DMS53 treated with DMSO at 0.1 percent for 48 hours (cell line): ENCODE measurements around the gene COX7A1.
"Not testable (repeated sequence)": the region's sequence is repeated elsewhere in the genome, so short reads cannot be mapped to it uniquely, and the experiment has no call there.

Experiments used
- DNase-seq: peaks from one replicate; lab custom pipeline; 2025; ENCODE audit not compliant: unreplicated experiment; lab: John Stamatoyannopoulos, UW

Gene COX7A1

GRCh38 chr19:36152352-36153091 lies at the start of gene COX7A1:
COX7A1 (minus strand) TSS chr19:36152447; CDS start chr19:36152407, 40 bp downstream.
- no peak for DNase-seq

- no peak for DNase-seq
Observed at GRCh38 chr19:36201684-36202083, 49.4 kb upstream of the COX7A1 start.

DNA sequence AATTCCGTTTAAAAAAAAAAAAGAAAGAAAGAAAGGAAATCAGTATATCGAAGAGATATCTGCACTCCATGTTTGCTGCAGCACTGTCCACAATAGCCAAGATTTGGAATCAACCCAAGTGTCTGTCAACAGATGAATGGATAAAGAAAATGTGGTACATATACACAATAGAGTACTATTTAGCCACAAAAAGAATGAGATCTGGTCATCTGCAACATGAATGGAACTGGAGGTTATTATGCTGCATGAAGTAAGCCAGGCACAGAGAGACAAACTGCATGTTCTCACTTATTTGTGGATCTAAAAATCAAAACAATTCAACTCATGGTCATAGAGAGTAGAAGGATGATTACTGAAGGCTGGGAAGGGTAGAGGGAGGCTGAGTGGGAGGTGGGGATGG lies 45.9 kb upstream of the COX7A1 start:
- no peak for DNase-seq

DNA sequence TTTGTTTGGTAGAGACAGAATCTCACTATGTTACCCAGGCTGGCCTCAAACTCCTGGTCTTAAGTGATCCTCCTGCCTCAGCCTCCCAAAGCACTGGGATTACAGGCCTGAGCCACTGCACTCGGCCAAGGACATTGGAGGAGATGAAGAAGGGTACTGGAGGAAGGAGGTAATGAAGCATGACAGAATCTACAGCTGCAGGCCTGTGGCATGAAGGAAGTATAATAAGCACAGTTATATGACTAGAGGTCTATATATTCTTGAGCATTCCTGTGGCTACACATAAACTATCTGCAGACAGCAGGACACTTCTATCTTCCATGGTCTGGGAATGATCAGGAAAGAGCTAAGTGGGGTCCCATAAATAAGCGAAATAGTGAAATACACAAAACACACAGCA lies 44.0 kb upstream of the COX7A1 start:
- DNase-seq: no peak

DNA sequence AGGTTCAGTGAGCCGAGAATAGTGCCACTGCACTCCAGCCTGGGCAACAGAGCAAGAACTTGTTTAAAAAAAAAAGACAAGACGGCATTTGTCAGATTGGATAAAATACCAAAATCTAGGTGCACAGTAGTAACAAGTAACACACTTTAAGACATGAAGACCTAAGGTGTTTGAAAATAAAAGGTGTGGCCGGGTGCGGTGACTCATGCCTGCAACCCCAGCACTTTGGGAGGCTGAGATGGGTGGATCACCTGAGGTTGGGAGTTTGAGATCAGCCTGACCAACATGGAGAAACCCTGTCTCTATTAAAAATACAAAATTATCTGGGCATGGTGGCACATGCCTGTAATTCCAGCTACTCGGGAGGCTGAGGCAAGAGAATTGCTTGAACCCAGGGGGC lies 34.5 kb upstream of the COX7A1 start:
- DNase-seq: not testable (repeated sequence)

DNA sequence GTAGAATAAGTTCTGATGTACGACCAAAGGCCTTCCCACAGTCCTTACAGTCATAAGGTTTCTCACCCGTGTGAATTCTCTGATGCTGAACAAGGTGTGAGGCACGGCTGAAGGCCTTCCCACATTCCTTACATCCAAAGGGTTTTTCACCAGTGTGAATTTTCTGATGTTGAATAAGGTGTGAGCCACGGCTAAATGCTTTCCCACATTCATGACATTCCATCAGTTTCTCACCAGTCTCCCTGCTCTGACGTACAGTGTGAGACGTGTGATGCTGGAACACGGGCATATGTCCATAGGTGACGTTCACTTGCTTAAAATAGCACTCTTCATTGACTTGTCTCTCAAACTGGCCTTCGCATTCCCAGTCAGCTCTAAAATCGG lies 31.0 kb upstream of the COX7A1 start:
- DNase-seq: no peak

DNA sequence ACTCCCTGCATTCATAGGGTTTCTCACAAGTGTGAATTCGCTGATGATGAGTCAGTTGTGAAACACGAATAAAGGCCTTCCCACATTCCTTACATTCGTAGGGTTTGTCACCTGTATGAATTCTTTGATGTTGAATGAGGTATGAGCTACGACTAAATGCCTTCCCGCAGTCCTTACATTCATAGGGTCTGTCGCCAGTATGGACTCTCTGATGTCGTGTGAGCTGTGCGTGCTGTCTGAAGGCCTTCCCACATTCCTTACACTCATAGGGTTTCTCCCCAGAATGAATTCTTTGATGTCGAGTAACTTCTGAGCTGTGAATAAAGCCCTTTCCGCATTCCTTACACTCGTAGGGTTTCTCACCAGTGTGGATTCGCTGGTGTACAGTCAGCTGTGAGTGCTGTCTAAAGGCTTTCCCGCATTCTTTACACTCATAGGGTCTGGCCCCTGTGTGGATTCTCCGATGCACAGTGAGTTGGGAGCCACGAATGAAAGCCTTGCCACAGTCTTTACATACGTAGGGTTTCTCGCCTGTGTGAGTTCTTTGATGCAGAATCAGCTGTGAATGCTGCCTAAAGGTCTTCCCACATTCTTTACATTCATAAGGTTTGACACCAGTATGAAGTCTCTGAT lies 30.5 kb upstream of the COX7A1 start:
- DNase-seq: no peak

DNA sequence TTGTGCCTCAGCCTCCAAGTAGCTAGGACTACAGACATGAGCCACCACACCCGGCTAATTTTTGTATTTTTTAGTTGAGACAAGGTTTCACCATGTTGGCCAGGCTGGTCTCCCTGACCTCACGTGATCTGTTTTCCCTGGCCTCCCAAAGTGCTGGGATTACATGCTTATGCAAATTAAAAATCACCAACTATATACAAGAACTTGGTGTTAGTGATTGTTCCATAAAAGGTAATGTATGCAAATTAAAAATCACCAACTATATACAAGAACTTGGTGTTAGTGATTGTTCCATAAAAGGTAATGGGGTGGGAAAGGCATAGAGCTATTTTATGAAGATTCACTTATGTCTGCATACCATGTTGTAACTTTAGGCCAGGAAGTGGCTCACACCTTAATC lies 26.8 kb upstream of the COX7A1 start:
- DNase-seq: not testable (repeated sequence)

DNA sequence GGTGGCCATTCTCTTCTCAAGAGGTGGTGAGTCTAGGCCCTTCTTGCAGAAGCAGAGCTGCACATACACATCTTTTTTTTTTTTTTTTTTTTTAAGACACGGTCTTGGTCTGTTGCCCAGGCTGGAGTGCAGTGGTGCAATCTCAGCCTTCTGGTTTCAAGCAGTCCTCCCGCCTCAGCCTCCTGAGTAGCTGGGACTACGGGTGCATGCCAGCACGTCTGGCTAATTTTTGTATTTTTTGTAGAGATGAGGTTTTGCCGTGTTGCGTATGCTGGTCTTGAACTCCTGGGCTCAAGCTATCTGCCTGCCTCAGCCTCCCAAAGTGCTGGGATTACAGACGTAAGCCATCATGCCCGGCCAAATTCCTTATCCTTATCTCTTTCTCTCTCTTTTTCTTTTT lies 21.6 kb upstream of the COX7A1 start:
- DNase-seq: not testable (repeated sequence)

DNA sequence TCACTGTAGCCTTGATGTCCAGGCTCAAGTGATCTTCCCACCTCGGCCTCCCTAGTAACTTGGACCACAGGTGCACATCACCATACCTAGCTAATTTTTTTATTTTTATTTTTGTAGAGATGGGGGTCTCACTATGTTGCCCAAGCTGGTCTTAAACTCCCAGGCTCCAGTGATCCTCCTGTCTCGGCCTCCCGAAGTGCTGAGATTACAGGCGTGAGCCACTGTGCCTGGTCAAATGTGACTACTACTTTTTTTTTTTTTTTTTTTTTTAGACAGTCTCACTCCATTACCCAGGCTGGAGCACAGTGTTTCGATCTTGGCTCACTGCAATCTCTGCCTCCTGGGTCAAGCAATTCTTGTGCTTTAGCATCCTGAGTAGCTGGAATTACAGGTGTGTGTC lies 20.6 kb upstream of the COX7A1 start:
- no peak for DNase-seq

DNA sequence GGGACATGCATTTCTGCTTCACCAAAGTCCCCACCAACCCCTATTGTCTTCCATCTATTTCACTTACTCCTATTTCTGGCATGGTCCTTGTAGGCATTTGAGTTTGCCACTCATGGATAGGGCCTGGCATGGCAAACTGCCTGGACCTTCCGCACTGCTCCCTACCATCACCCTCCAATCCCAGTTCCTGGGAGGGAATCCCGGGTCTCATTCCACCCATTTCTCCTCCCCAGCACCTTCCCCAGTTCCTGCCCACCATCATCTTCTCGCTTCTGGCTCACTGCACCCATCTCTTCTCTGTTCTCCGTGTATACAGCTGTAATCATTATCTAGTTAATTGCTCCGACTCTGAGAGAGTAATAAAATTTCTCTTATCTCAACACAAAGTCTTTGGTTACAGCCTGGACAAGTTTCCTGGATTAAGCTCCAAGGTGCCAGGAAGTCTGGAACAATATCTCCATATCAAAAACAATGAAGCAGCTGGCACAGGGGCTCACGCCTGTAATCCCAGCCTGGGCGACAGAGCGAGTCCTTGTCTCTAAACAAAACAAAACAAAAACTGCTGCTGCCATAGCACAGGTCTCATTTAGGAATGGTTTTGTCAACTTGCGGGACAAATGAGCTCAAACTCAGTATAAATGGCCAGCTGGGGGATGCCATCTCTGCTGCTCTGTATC lies 17.0 kb upstream of the COX7A1 start:
- DNase-seq: peak; percentile 35

DNA sequence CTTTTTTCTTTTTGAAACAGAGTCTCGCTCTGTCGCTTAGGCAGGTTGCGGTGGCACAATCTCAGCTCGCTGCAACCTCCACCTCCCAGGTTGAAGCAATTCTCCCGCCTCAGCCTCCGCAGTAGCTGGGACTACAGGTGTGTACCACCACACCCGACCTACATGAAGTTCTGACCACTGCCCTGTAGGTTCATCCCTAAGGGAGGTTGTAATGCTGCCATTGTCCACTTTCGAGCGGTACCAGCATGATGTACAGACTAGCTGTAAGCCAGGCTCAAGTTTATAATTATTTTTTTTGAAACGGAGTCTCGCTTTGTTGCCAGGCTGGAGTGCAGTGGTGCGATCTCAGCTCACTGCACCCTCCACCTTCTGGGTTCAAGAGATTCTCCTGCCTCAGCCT lies 11.6 kb upstream of the COX7A1 start:
- DNase-seq: no peak

- no peak for DNase-seq
Observed at GRCh38 chr19:36160821-36161596, 8.8 kb upstream of the COX7A1 start.

DNA sequence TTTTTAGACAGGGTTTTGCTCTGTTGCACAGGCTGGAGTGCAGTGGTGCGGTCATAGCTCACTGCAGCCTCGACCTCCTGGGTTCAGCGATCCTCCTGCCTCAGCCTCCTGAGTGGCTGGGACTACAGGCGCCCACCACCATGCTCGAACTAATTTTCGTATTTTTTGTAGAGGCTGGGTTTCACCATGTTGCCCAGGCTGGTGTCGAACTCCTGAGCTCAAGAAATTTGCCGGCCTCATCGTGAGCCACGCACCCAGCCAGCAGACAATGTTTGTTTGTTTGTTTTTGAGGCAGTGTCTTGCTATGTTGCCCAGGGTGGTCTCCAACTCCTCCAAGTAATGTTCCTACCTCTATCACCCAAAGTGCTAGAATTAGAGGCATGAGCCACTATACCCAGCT lies 879 bp upstream of the COX7A1 start:
- no peak for DNase-seq

GRCh38 chr19:36152019-36152351 lies 262 bp downstream of the COX7A1 start:
- no peak for DNase-seq

DNA sequence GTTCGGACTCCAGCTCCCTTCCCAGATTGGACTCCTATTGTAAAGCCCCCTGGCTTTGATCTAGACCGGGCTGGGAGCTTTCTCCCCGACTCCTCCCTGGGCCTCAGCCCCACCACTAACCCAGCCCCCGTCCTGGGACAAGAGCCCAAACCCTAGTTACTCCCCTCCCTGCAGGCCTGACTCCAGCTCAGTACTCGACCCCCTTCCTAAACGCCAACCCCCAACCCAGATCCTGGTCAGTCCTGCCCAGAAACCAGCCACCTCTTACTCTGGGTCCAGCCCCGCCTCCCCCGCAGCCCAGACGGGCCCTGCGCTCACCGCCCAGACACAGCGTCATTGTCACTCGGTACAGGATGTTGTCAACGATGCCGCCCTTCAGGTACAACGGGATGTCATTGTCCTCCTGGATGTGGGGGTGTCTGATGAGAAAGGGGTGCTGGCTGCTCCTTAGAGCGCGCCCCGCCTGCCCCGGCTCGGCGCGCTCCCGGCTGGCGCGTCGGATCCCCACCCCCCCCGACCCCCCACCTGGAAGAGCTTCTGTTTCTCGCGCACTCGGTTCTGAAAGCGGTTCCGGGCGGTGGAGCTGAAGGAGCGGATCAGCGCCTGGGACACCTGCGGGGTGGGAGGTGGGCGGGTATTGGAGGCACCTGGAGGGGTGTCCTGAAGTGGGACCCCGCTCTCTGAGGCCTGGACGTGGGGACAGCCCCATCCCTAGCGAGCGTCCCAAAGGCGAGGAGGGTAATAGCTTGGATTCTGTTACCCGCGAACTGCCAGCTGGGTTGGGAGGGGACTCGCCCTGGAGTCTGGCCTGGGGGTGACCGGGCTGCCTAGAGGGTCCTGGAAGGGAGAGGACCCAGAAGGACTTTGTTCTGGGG lies 866 bp downstream of the COX7A1 start:
- DNase-seq: no peak

DNA sequence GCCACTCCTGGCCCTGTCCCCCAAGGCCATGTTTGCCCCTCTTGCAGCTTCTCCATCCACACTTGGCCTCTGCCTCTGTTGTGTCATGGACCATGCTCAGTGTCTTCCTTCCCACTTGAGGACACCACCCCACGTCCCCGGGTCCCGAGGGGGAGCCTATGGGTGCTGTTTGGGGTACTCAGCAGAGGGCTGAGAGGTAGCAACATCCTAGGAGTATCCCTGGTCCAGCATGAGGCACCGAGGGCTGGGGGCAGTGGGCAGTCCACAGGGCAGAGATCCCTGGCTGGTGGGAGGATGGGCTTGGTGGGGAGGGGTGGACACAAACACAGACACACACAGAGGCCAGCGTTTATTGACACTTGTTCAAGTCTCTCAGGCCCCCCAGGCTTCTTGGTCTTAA lies 1.7 kb downstream of the COX7A1 start:
- no peak for DNase-seq

- DNase-seq: no peak
Observed at GRCh38 chr19:36149673-36150406, 2.4 kb downstream of the COX7A1 start.

- DNase-seq: no peak
Observed at GRCh38 chr19:36144624-36145023, 7.6 kb downstream of the COX7A1 start.

DNA sequence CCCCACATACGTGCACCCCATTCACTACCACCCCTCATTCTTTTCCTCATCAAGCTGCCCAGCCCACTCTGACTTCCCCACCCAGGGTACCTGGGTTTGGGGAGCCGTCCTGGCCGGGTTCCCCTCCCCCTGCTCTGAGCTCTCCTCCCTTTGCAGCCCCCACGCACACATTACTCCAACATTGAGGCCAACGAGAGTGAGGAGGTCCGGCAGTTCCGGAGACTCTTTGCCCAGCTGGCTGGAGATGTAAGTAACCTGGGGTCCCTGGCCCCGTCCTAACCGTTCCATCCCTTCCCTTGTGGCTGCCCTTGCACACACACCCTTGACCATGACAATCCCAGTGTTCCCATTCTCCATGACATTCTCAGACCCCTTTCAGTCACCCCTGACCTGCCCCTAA lies 9.8 kb downstream of the COX7A1 start:
- DNase-seq: no peak
